NB4 (cell line): ENCODE measurements around the gene ST3GAL4.

Experiments
- DNase-seq: peaks from one replicate; pipeline ENCODE4 v3.0.0; 2010; ENCODE audit warnings: low read depth
- H3K4me3 ChIP-seq: one replicate; pipeline ENCODE4 v1.5.1; 2011; ENCODE audit warnings: mild to moderate bottlenecking, low read depth, low read length, moderate library complexity
- CTCF ChIP-seq: IDR thresholded peaks from one replicate; pipeline ENCODE4 v1.5.1; 2012; ENCODE audit warnings: low read depth, low read length
- MAX ChIP-seq: IDR thresholded peaks from 2 replicates; pipeline ENCODE4 v1.6.1; 2011; ENCODE audit warnings: low read depth, low read length
- MYC ChIP-seq: IDR thresholded peaks from 2 replicates; pipeline ENCODE4 v1.6.1; 2011; ENCODE audit warnings: low read depth, low read length
- POLR2A ChIP-seq: IDR thresholded peaks from 2 replicates; pipeline ENCODE4 v1.6.1; 2011; ENCODE audit warnings: mild to moderate bottlenecking; ENCODE audit not compliant: insufficient read length; ENCODE audit errors: extremely low read depth

Gene ST3GAL4

GRCh38 chr11:126404367-126404766 is 48.9 kb downstream of the ST3GAL4 start:
- TF ChIP-seq CTCF (no peak), POLR2A (no peak), MYC (no peak), MAX (no peak)
- no peak for DNase-seq
- no peak overlapping the region for H3K4me3 ChIP-seq

GRCh38 chr11:126405374-126405773 is 49.9 kb downstream of the ST3GAL4 start:
- no peak overlapping the region for H3K4me3 ChIP-seq
- TF ChIP-seq MAX = no peak
- DNase-seq = no peak

GRCh38 chr11:126405906-126406305 is 50.4 kb downstream of the ST3GAL4 start:
- DNase-seq = no peak
- TF ChIP-seq POLR2A (no peak), MYC (no peak), MAX (no peak), CTCF (no peak)

GRCh38 chr11:126406368-126406767 is 50.9 kb downstream of the ST3GAL4 start:
- no peak overlapping the region for H3K4me3 ChIP-seq
- no peak for DNase-seq
- TF ChIP-seq MAX = no peak
- no peak for TF ChIP-seq POLR2A
- TF ChIP-seq CTCF = no peak
- TF ChIP-seq MYC = no peak

More at GRCh38 chr11:126405906-126406305, 50.4 kb downstream of the ST3GAL4 start:
- no peak overlapping the region for H3K4me3 ChIP-seq

GRCh38 chr11:126407101-126407521 is 51.6 kb downstream of the ST3GAL4 start:
- TF ChIP-seq MYC (no peak), POLR2A (no peak), MAX (no peak), CTCF (no peak)
- H3K4me3 ChIP-seq = no peak overlapping the region
- DNase-seq = no peak

GRCh38 chr11:126407682-126408288 is 52.3 kb downstream of the ST3GAL4 start:
- no peak for TF ChIP-seq MAX
- no peak overlapping the region for H3K4me3 ChIP-seq
- no peak for DNase-seq

- H3K4me3 ChIP-seq = no peak overlapping the region
- no peak for DNase-seq
- no peak for TF ChIP-seq MYC
- TF ChIP-seq CTCF = no peak
- TF ChIP-seq MAX = no peak
- no peak for TF ChIP-seq POLR2A
Measured at GRCh38 chr11:126408496-126408895, 53.0 kb downstream of the ST3GAL4 start.
